HepG2 (cell line): ENCODE data around the gene SRSF12. TPM values are rescaled to one million over a fixed set of nuclear protein-coding genes. Genes with fewer than 3 reads are reported as not detected.
A peak's percentile ranks its signal among the peaks of the same experiment; 100 is the strongest.

Experiments used
- ATAD3A ChIP-seq: sonication (generic); formaldehyde crosslinking; IDR thresholded peaks from 2 replicates; pipeline ENCODE4 v1.4.0; 2020; ENCODE audit warnings: missing genetic modification reagents
- CEBPG ChIP-seq: IDR thresholded peaks from 2 replicates; pipeline ENCODE4 v1.6.1; 2016
- DMAP1 ChIP-seq: IDR thresholded peaks from 2 replicates; pipeline ENCODE4 v1.6.1; 2016
- E2F2 ChIP-seq: sonication (generic); formaldehyde crosslinking; IDR thresholded peaks from 2 replicates; pipeline ENCODE4 v1.4.0; 2020; ENCODE audit warnings: missing genetic modification reagents, borderline replicate concordance
- FLYWCH1 ChIP-seq: sonication (generic); formaldehyde crosslinking; IDR thresholded peaks from 2 replicates; pipeline ENCODE4 v1.8.1; 2023; ENCODE audit warnings: mild to moderate bottlenecking, missing genetic modification reagents
- FOXO4 ChIP-seq: sonication (generic); formaldehyde crosslinking; conservative IDR thresholded peaks from 2 replicates; pipeline ENCODE4 v1.8.1; 2023; ENCODE audit warnings: missing genetic modification reagents
- IKZF1 ChIP-seq: fragments of 450-650 bp; IDR thresholded peaks from 2 replicates; pipeline ENCODE4 v1.7.1; 2016
- LCORL ChIP-seq, 2 experiments: fragments of 450-650 bp in 1 of 2; sonication (generic) in 1 of 2; formaldehyde crosslinking in 1 of 2; IDR thresholded peaks; 2 replicates each; pipeline versions ENCODE4 v1.5.0 to v1.6.1; 2017 to 2020; ENCODE audit warnings: antibody characterized with exemption in 1 of 2, missing genetic modification reagents in 1 of 2
- NFATC3 ChIP-seq: sonication (generic); formaldehyde crosslinking; IDR thresholded peaks from 2 replicates; pipeline ENCODE4 v1.5.1; 2020; ENCODE audit warnings: mild to moderate bottlenecking, missing genetic modification reagents
- POGZ ChIP-seq: sonication (generic); formaldehyde crosslinking; IDR thresholded peaks from 2 replicates; pipeline ENCODE4 v1.4.0; 2020; ENCODE audit warnings: mild to moderate bottlenecking, missing genetic modification reagents
- RBM22 ChIP-seq: fragments of 200-400 bp; formaldehyde crosslinking; optimal IDR thresholded peaks from 2 replicates; pipeline ENCODE3; 2017; ENCODE audit warnings: mild to moderate bottlenecking, low read length, moderate library complexity
- SIX1 ChIP-seq: sonication (generic); formaldehyde crosslinking; IDR thresholded peaks from 2 replicates; pipeline ENCODE4 v1.4.0; 2020; ENCODE audit warnings: missing genetic modification reagents, borderline replicate concordance
- SOX6 ChIP-seq, 2 experiments: fragments of 450-650 bp in 1 of 2; sonication (generic) in 1 of 2; formaldehyde crosslinking in 1 of 2; IDR thresholded peaks; 2 replicates each; pipeline versions ENCODE4 v1.4.0 to v1.6.1; 2017 to 2020; ENCODE audit warnings: antibody characterized with exemption in 1 of 2, mild to moderate bottlenecking in 1 of 2, missing genetic modification reagents in 1 of 2
- XRCC5 ChIP-seq: fragments of 200-400 bp; formaldehyde crosslinking; optimal IDR thresholded peaks from 2 replicates; pipeline ENCODE3; 2017; ENCODE audit warnings: mild to moderate bottlenecking, low read length
- ZBTB21 ChIP-seq: sonication (generic); formaldehyde crosslinking; IDR thresholded peaks from 2 replicates; pipeline ENCODE4 v1.4.0; 2020; ENCODE audit warnings: missing genetic modification reagents
- ZFP41 ChIP-seq: sonication (generic); formaldehyde crosslinking; IDR thresholded peaks from 2 replicates; pipeline ENCODE4 v1.4.0; 2020; ENCODE audit warnings: mild to moderate bottlenecking, missing genetic modification reagents, borderline replicate concordance
- ZNF142 ChIP-seq: sonication (generic); formaldehyde crosslinking; IDR thresholded peaks from 2 replicates; pipeline ENCODE4 v1.4.0; 2020; ENCODE audit warnings: missing genetic modification reagents
- ZNF326 ChIP-seq: sonication (generic); formaldehyde crosslinking; IDR thresholded peaks from 2 replicates; pipeline ENCODE4 v1.4.0; 2020; ENCODE audit warnings: missing genetic modification reagents, borderline replicate concordance
- ZNF543 ChIP-seq: sonication (generic); formaldehyde crosslinking; IDR thresholded peaks from 2 replicates; pipeline ENCODE4 v1.4.0; 2020; ENCODE audit warnings: mild to moderate bottlenecking, missing genetic modification reagents
- ZNF639 ChIP-seq: conservative IDR thresholded peaks from 2 replicates; pipeline ENCODE4 v1.6.1; 2018; ENCODE audit warnings: missing genetic modification reagents
- ZNF691 ChIP-seq: sonication (generic); formaldehyde crosslinking; IDR thresholded peaks from 2 replicates; pipeline ENCODE4 v1.4.0; 2020; ENCODE audit warnings: missing genetic modification reagents, low read depth, mild to moderate bottlenecking, borderline replicate concordance
- polyA plus RNA-seq, 8 experiments: library from polyadenylated mRNA; depleted of rRNA in 3 of 8; stranded (reverse) in 7 of 8; unstranded in 1 of 8; fragments of >200 nt; fragmentation: Illumina TruSeq in 4 of 8; extraction: Trizol in 4 of 8; gene quantifications; 2 replicates each; pipeline versions ENCODE4 v1.2.1 to v1.2.3, GENCODE V29; 2011 to 2016; ENCODE audit warnings: low read depth in 4 of 8, missing spikeins in 1 of 8, mixed read lengths in 1 of 8; ENCODE audit not compliant: insufficient read depth in 1 of 8
- total RNA-seq, 5 experiments: library from RNA; depleted of rRNA; stranded (reverse); fragments of >200 nt; fragmentation: Illumina TruSeq; extraction: Trizol; gene quantifications; 2 replicates each; pipeline ENCODE4 v1.2.3, GENCODE V29; 2016; ENCODE audit warnings: low read depth in 1 of 5

Gene SRSF12
- total and polyA plus RNA-seq, 2 of the 13 experiments (the other 11 are each of a cell fraction or from before 2014, with no cell fraction given), result 1.7 to 1.9 TPM

GRCh38 chr6:89050155-89050554, 67.7 kb downstream of the SRSF12 start (continued):
- TF ChIP-seq ZNF639 (CRISPR knock-in tag), result no peak
- no peak for TF ChIP-seq XRCC5
- TF ChIP-seq SOX6 (IDR thresholded peaks at IDR 0.05), result no peak
- TF ChIP-seq SOX6 (CRISPR knock-in tag; IDR thresholded peaks at IDR 0.05), result 0 out of 2 replicates have a peak, but pooled peaks have one; percentile 24
- TF ChIP-seq ZNF543 (CRISPR knock-in tag), result no peak
- no peak for TF ChIP-seq ZNF326
- no peak for TF ChIP-seq ZNF691 (CRISPR knock-in tag)
- TF ChIP-seq NFATC3, result no peak
- no peak for TF ChIP-seq ZBTB21 (CRISPR knock-in tag)
- TF ChIP-seq ZNF142 (CRISPR knock-in tag), result no peak
- TF ChIP-seq E2F2 (CRISPR knock-in tag), result no peak
- TF ChIP-seq LCORL (IDR thresholded peaks at IDR 0.05), result no peak
- no peak for TF ChIP-seq LCORL (CRISPR knock-in tag; IDR thresholded peaks at IDR 0.05)
- TF ChIP-seq ATAD3A (CRISPR knock-in tag), result no peak
- peak; percentile 74 for TF ChIP-seq CEBPG (CRISPR knock-in tag)
- TF ChIP-seq IKZF1, result no peak
- no peak for TF ChIP-seq POGZ (CRISPR knock-in tag)
- no peak for TF ChIP-seq SIX1 (CRISPR knock-in tag)
- TF ChIP-seq ZFP41 (CRISPR knock-in tag), result no peak
- TF ChIP-seq FLYWCH1, result no peak
- TF ChIP-seq RBM22, result no peak
- TF ChIP-seq FOXO4 (CRISPR knock-in tag), result no peak
- no peak for TF ChIP-seq DMAP1 (CRISPR knock-in tag)
